SU-DHL-6 (cell line): ENCODE results near the gene TMEM140.

ENCODE experiments used
- H2AFZ ChIP-seq: fragments of 200-600 bp; sonication (generic); 2 replicates; pipeline ENCODE4 v1.6.1; 2014; ENCODE audit warnings: low read depth, mild to moderate bottlenecking, moderate library complexity, mixed read lengths, antibody characterized with exemption, low read length; ENCODE audit not compliant: severe bottlenecking
- H3F3A ChIP-seq: fragments of 200-600 bp; shearing (Covaris generic); 2 replicates; pipeline ENCODE4 v1.6.0; 2016; ENCODE audit warnings: antibody characterized with exemption, mild to moderate bottlenecking; ENCODE audit not compliant: insufficient read depth
- H3K27ac ChIP-seq: fragments of 200-600 bp; sonication (generic); 2 replicates; pipeline ENCODE4 v1.5.1; 2016; ENCODE audit warnings: low read depth, mild to moderate bottlenecking, low read length, moderate library complexity, mixed read lengths
- H3K27me3 ChIP-seq: fragments of 200-600 bp; sonication (generic), shearing (Covaris generic); 2 replicates; pipeline ENCODE4 v1.6.0; 2014; ENCODE audit warnings: mild to moderate bottlenecking, low read length
- H3K36me3 ChIP-seq: fragments of 200-600 bp; sonication (generic); 2 replicates; pipeline ENCODE4 v1.6.1; 2014; ENCODE audit warnings: mild to moderate bottlenecking, low read length, mixed read lengths
- H3K4me2 ChIP-seq: fragments of 300-600, 200-600 bp; shearing (Covaris generic), sonication (generic); 2 replicates; pipeline ENCODE4 v1.6.0; 2014; ENCODE audit warnings: low read length, low read depth, mild to moderate bottlenecking; ENCODE audit not compliant: poor library complexity, severe bottlenecking
- H3K4me3 ChIP-seq: fragments of 200-600 bp; sonication (generic); 2 replicates; pipeline ENCODE4 v1.5.1; 2014; ENCODE audit warnings: antibody characterized with exemption, low read length, mild to moderate bottlenecking, mixed read lengths; ENCODE audit not compliant: insufficient read depth, poor library complexity, severe bottlenecking
- H3K79me2 ChIP-seq: fragments of 200-600 bp; sonication (generic); 2 replicates; pipeline ENCODE4 v1.6.1; 2014; ENCODE audit warnings: mild to moderate bottlenecking, low read length, moderate library complexity; ENCODE audit not compliant: insufficient read depth
- H3K9ac ChIP-seq: fragments of 200-600 bp; sonication (generic); 2 replicates; pipeline ENCODE4 v1.7.0; 2014; ENCODE audit warnings: mild to moderate bottlenecking, low read length
- H3K9me2 ChIP-seq: fragments of 200-600 bp; sonication (generic); replicated peaks from 2 replicates; pipeline ENCODE4 v1.6.1; 2014; ENCODE audit warnings: low read length; ENCODE audit not compliant: insufficient read depth
- H3K9me3 ChIP-seq: fragments of 200-600 bp; sonication (generic); 2 replicates; pipeline ENCODE4 v1.6.1; 2014; ENCODE audit warnings: low read length, mixed read lengths; ENCODE audit not compliant: insufficient read depth
- H4K20me1 ChIP-seq: fragments of 200-600 bp; sonication (generic); 2 replicates; pipeline ENCODE4 v1.6.1; 2014; ENCODE audit warnings: low read depth, mild to moderate bottlenecking, antibody characterized with exemption, low read length, moderate library complexity, mixed read lengths
- CTCF ChIP-seq: fragments of 200-600 bp; sonication (generic); IDR thresholded peaks from one replicate; pipeline ENCODE4 v1.5.1; 2017; ENCODE audit warnings: antibody characterized with exemption, mild to moderate bottlenecking, low read length, moderate library complexity; ENCODE audit not compliant: insufficient read depth, poor library complexity, severe bottlenecking
- EZH2phosphoT487 ChIP-seq: fragments of 200-600 bp; sonication (generic), shearing (Covaris generic); conservative IDR thresholded peaks from 2 replicates; pipeline ENCODE4 v1.6.1; 2018; ENCODE audit warnings: mild to moderate bottlenecking, antibody characterized with exemption, low read length, moderate library complexity, mixed read lengths

Gene TMEM140

DNA sequence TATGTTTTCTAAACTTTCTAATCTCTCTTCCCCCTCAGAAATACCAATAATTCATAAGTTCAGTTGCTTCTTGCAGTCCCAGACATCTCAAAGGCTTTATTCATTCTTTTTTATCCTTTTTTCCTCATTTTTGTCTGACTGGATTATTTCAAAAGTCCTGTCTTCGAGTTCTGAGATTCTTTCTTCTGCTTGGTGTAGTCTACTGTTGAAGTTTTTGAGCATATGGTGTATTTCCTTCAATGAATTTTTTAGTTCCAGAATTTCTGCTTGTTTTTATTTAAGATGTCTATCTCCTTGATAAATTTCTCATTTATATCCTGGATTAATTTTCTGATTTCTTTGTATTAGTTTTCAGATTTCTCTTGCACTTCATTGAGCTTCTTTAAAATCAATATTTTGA is 8.4 kb downstream of the TMEM140 start:
- no peaks in the 10 kb centered on the region for H3K27me3 ChIP-seq
- no peak for TF ChIP-seq CTCF

GRCh38 chr7:135158141-135158655 is 10.3 kb downstream of the TMEM140 start:
- Histone ChIP-seq H3K9me2 (no peaks in the 10 kb centered on the region), H3F3A (no peaks in the 10 kb centered on the region; the same call in 1 of the 2 replicates), H3K9me3 (no peaks in the 10 kb centered on the region; the same call in 1 of the 2 replicates), H3K4me3 (no peak overlapping the region), H2AFZ (no peak overlapping the region), H4K20me1 (no peaks in the 10 kb centered on the region), H3K27ac (no peak overlapping the region), H3K4me2 (no peak overlapping the region), H3K36me3 (peaks cover 3% of the 10 kb centered on the region; the same call in 1 of the 2 replicates), H3K27me3 (no peaks in the 10 kb centered on the region), H3K79me2 (no peaks in the 10 kb centered on the region), H3K9ac (no peak overlapping the region)
- TF ChIP-seq EZH2phosphoT487 (no peak), CTCF (no peak)

More for the DNA sequence above, 8.4 kb downstream of the TMEM140 start:
- H3K27ac ChIP-seq = no peak overlapping the region
- no peaks in the 10 kb centered on the region for H3K79me2 ChIP-seq
- no peaks in the 10 kb centered on the region; the same call in 1 of the 2 replicates for H3K9me3 ChIP-seq
- H3K36me3 ChIP-seq = no peaks in the 10 kb centered on the region
- no peak overlapping the region for H3K4me2 ChIP-seq
- no peak overlapping the region for H2AFZ ChIP-seq
- no peaks in the 10 kb centered on the region for H3F3A ChIP-seq
- no peak overlapping the region for H3K9ac ChIP-seq
- H4K20me1 ChIP-seq = no peaks in the 10 kb centered on the region
- no peaks in the 10 kb centered on the region for H3K9me2 ChIP-seq
- H3K4me3 ChIP-seq = no peak overlapping the region

DNA sequence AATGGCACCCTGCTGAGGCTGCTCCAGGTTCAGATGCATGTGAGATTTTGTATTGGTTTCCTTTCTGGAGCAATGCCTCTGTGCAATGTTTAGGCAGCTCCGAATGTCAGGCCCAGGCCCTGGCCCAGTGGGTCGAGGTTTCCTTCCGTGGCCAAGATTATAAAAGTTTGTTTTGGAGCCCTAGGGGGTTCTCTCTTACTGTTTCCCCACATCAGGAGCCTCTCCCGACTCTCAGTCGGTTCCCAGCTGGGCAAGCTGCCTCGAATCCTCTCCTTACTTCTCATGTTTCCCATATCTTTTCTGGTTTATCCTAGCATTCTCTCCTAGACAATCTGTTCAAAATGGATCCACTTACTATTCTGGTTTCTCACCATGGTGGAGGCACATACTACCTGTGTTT is 11.0 kb downstream of the TMEM140 start:
- peaks cover 3% of the 10 kb centered on the region; the same call in 1 of the 2 replicates for H3K36me3 ChIP-seq
- no peaks in the 10 kb centered on the region for H3K27me3 ChIP-seq
- no peaks in the 10 kb centered on the region for H4K20me1 ChIP-seq
- no peak overlapping the region for H3K27ac ChIP-seq
- H3K4me2 ChIP-seq = no peak overlapping the region
- TF ChIP-seq EZH2phosphoT487 (no peak), CTCF (no peak)
- H3K9me3 ChIP-seq = no peaks in the 10 kb centered on the region; the same call in 1 of the 2 replicates
- H3K9me2 ChIP-seq = no peaks in the 10 kb centered on the region
- no peaks in the 10 kb centered on the region for H3K79me2 ChIP-seq
- H3F3A ChIP-seq = peaks cover under 1% of the 10 kb centered on the region; the same call in 1 of the 2 replicates
- H3K4me3 ChIP-seq = no peak overlapping the region
- H2AFZ ChIP-seq = no peak overlapping the region
- H3K9ac ChIP-seq = no peak overlapping the region
